Keratinocyte (primary cell): ENCODE measurements around the gene ADGRA1.

Source experiments
- CTCF ChIP-seq, 3 experiments: IDR thresholded peaks in 1 of 3; conservative IDR thresholded peaks in 1 of 3; optimal IDR thresholded peaks in 1 of 3; 2 replicates in 2 of 3; 3 replicates in 1 of 3; pipeline versions ENCODE3 to v1.5.1; 2011; ENCODE audit warnings: low read length in 3 of 3, mild to moderate bottlenecking in 3 of 3, moderate library complexity in 2 of 3, control low read depth in 1 of 3, inconsistent platforms in 1 of 3; ENCODE audit not compliant: insufficient read depth in 2 of 3; ENCODE audit errors: extremely low read depth in 1 of 3
- EZH2 ChIP-seq: IDR thresholded peaks from one replicate; pipeline ENCODE4 v1.6.1; 2012; ENCODE audit warnings: inconsistent platforms, mild to moderate bottlenecking, low read length, moderate library complexity

GRCh38 chr10:133114251-133114650, 26.5 kb downstream of the ADGRA1 start:
- TF ChIP-seq CTCF (optimal IDR thresholded peaks at IDR 0.05 in 1 of 3, IDR thresholded peaks at IDR 0.05 in 1 of 3, conservative IDR thresholded peaks at IDR 0.05 in 1 of 3; ENCODE audit: extremely low read depth in 1 of 3, insufficient read depth in 2 of 3, low read length in 3 of 3) (no peak), EZH2 (no peak)
